HG02571 (cell line): ENCODE measurements around the gene TM4SF20.

ENCODE experiments used
- ATAC-seq: cut with Tn5 transposase; IDR thresholded peaks from one replicate; pipeline ENCODE4 v1.9.1; 2021; ENCODE audit warnings: mild to moderate bottlenecking, moderate library complexity; ENCODE audit not compliant: unreplicated experiment

TM4SF20 gene, protein sequence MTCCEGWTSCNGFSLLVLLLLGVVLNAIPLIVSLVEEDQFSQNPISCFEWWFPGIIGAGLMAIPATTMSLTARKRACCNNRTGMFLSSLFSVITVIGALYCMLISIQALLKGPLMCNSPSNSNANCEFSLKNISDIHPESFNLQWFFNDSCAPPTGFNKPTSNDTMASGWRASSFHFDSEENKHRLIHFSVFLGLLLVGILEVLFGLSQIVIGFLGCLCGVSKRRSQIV

DNA sequence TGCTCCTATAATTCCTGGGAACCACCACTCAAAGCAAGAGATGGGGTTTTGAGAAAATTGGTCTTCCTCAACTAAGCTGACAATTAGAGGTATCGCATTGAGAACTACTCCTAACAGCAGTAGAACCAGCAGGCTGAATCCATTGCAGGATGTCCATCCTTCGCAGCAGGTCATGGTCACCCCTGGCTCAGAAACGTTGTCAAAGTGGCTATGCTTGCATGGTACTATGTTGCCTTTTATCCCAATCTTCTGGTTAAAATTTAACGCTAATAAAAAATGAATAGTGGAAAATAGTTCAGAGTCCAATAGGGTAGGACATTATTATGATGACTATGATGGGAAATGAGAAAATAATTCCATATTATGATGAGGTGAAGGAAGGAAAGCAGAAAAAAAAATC lies at the start of gene TM4SF20:
TSS of gene TM4SF20 (minus strand) at position 212 of the 400 bp plus-strand sequence. CDS start at position 174, 38 bp downstream.
- ATAC-seq = no peak

DNA sequence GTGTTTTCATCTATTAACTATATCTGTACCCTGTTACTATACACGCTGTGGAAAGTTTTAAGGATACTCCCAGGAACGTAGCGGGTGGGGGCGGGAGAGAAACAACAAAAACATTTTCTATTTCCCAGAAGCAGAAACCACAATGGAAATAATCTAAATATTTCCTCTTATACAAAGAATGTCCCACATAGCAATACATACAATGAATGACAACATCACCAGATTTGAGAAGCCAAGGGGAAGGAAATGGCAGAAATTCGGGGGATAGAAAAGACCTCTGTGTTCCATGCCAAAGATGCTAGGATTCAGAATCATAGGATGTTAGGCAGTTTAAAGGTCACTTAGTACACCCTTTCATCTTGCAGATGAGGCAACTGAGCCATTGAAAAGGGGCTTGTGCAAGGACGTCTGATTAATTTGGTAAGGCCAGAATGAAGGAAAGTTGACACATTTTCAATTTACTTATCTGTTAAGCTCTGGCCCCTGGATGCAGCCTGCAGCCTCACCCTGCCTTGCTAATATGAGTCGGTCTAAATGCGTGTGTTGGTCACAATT lies 49.7 kb upstream of the TM4SF20 start:
- no peak for ATAC-seq

DNA sequence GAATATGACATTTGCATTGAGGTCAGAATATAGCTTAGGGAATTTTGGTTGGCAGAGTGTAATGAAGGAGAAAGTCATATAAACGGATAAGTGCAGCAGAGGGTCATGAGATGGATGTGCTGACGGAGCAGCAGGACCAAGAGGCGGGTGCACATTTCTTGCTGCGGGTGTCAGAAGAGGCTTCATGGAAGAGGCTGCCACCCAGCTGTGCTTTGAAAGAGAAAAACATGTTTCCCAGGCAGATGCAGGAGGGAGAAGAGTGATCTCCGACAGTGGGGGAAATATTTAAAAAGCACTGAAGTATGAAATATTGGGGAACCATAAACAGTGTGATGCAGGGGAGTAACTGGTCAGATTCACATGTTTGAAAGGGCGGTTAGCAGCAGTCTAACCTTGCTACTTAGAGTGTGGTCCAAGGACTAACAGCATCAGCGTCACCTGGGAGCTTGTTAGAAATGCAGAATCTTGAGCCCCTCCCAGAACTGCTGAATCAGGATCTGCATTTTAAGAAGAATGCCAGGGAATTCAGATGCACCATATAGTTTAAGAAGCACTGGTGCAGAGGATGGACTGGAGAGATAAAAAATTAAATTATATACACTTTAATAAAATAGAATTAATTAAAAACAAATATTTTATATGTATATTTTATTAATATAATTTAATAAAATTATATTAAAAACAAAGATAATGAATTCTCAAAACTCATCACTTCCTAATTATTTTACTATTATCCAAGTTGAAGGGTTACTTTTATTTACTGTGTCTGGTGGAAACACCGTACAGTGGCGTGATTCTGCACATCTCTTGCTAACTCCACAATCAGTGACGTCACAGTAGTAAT lies 44.8 kb upstream of the TM4SF20 start:
- no peak for ATAC-seq

DNA sequence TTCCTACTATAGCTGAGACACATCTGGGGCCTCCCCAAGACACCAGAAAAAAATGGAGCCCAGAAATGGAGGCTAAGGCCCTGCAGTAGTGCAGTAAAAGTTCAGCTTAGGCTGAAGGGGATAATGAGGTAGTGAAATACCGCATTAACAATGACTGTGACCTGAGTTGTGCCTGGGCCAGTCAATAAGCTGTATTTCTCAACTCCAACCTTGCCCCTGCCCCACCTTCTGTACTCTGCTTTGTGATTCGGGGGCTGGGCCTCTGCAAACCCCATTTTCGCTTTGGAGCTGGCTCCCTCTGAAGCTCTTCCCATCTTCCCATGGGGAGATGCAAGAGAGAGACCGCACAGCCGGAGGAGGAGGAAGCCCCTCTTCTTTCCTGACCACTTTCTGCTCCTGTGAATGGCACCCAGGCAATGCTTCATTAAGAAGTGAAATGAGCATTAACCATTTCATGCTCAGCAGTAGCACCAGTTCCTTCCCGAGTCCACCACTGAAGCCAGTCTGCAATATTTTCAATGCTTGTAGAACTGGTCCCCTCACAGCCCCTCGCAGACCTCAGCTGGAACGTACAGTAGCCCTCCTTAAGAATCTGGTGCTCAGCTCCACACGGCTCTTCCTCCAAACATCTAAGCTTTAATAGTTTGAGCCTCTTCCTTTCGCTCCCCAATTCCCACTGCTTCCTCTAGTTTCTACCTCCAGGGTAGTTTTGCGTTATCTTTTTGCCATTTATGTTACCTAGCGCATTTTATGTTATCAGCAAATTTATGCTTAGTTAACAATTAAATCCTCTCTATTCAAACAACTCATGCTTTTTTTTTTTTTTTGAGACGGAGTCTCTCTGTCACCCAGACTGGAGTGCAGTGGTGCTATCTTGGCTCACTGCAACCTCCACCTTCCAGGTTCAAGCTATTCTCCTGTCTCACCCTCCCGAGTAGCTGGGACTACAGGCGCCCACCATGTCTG lies 41.3 kb upstream of the TM4SF20 start:
- ATAC-seq = no peak

DNA sequence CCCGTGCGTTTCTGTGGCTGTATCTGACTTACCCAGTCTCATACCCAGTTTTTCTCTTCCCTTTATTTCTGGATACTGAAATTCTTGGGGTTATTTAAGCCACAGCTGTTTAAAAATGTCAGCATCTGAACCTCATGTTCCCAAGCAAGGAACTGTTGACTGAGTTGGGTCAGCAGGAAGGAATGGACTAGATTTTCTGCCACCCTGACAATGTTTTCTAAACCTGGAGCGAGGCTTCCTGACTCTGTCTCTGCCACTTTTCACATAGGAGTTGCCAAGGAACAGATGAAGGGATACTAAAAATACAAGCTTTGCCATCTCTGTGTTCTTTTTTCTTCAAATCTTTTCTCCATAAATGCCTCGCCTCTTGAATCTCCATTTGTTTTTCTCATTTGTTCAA lies 37.6 kb upstream of the TM4SF20 start:
- ATAC-seq = no peak

DNA sequence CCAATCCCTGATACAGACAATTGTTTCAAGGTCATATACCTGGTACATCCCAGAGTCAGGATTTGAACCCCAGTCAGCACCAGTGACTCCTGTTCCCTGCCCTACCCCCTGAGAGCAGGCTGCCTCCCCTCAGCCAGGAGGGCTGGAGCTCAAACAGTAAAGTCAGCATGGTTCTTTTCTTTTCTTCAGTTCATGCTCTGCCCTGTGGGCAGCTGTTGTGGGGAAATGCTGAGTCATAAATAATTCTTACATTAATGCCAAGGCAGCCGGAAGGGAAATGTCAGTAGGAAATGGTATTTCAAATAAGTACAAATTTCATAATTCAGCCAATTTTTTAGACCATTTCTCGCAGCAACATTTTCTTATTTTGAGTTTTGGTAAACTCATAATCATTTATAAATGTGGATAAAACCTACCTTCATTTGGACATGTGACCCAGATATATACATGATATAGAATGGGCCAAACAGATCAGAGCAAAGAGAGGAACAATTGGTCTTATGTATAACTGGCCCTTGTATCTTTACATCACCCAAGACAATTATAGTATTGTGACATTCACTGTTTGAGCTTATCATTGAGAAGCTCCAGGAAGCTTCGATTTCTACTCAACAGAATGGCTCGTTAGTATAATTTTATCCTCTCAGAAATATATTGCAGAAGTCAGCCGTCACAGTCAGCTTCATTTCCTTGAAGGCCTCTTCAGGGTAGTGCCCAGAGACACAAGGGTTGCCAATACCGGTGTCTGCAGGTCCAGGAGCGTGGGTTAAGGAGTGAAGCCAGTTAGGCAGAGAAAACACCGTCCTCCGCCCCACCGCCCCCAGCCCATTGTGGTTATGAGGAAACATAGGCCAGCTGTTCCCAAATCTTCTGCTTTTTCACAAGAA lies 36.7 kb upstream of the TM4SF20 start:
- no peak for ATAC-seq

DNA sequence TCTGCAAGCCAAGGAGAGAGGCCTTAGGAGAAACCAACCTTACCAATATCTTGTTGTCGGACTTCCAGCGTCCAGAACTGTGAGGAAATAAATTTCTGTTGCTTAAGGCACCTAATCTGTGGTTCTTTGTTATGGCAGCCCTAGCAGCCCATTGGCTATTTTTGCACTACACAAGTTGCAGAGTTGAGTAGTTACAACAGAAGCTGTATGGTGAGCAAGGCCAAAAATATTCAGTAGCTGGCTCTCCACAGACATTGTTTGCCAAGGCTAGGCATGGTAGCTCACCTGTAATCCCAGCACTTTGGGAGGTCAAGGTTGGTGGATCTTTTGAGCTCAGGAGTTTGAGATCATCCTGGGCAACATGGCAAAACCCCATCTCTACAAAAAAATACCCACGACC lies 35.7 kb upstream of the TM4SF20 start:
- ATAC-seq = no peak

DNA sequence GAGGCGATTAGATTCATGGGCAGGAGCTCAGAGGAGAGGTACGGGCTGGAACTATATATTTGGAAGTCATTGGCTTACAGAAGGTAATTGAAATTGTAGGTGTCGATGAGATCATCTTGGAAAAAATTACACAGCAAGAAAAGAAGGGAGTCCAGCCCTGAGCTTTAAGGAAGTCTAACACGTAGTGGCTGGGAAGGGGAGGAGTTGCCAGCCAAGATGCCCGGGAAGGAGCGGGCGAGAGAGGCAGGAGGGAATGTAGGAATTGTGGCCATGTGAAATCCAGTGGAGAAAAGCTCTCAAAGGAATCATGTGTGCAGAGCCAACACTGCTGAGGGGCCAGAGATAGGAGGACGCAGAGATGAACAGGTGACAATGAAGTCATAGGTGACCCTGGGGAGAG lies 34.3 kb upstream of the TM4SF20 start:
- no peak for ATAC-seq

DNA sequence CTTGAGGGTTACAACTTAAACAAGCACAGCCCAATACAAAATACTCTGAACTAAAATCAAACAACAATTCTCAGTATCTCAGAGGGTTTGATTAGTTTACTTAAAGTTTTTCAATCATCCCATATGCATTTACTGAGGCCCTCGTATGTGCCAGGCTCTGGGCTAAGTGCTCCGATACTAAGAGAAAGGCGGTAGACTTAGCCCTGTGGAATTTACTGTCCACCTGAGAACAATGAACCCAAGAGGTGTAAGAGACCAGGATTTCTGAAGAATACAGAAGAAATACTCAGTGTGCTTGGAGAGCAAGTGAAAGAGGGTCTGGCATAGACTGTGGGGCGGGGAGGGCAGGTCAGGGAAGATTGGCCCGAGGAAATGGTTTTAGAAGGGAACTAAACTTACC lies 33.8 kb upstream of the TM4SF20 start:
- ATAC-seq = no peak

DNA sequence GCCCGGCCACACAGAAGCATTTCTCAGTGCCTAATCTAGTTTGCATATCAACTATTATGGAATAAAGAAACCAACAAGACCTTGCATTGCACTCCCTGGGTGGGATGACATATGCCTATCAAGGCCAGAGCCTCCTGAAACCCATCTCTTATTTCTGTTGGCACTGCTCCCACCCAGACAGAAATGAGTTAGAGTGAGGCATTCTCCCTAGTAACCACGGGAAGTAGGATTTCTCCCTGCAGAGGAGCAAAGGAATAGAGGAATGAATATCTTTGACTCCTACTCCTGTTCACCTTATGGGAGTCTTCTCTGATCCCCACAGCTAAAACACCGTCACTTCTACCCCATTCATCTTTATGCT lies 32.9 kb upstream of the TM4SF20 start:
- no peak for ATAC-seq

DNA sequence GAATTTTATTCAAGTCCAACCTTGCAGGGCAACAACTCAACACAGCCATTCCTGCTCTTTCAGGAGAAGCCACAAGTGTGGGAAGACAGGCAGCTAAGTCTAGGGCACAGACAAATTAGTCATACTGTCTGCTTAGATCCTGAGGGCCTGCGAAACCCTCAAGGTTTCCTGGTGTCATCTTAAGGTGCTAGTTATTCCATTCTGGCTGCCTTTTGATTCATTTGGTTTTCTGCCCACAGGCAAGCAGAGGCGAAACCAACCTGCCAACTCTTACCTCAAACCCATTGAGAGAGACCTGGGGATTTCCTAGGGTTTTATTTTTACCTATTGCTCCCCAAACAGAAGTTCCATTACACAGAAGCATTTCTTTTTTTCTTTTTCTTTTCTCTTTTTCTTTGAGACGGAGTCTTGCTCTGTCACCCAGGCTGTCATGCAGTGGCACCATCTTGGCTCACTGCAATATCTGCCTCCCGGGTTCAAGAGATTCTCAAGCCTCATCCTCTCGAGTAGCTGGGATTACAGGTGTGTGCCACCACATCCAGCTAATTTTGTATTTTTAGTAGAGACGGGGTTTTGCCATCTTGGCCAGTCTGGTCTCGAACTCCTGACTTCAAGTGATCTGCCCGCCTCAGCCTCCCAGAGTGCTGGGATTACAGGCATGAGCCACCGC lies 32.3 kb upstream of the TM4SF20 start:
- ATAC-seq = peak; percentile 87

DNA sequence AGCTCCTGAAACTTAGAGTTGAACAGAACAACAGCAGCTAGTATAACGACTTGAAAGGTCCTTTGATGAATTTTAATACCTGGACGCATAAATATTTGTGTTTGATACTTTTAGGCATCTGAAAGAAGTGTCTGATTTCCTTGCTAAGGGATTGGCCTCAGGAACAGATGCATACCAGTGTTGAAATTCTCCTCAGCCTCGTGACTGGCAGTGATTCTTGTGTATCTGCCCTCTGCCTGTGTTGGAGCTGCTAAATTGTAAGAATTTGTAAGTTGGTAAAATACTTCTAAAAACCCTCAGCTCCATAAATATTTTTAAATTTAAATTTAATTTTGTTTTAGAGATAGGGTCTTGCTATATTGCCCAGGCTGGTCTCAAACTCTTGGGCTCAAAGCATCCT lies 31.1 kb upstream of the TM4SF20 start:
- ATAC-seq = no peak

DNA sequence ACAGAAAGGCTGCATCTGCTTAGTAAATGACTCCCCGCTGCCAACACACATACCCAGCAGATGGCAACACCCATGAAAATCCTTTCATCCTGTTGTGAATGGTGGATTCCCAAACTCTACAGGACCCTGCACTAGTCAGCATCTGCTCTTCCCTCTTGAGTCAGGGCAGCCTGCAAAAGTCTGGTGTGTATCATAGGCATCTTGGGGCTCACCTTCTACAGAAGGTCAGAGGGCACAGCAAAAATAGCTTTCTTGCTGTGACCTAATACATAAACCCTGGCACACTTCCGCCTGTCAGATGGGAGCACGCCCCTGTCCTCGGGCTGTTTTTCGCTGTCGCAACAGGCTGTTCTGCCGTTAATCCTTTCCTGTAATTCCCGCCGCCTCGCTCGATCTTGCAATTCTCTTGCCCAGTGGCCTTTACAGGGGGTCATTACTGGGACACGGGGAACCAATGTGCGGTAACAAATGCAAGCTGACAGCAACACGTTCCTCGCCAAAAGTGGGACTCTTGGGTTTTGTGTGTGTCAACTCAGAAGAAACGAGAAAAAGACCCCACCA lies 28.6 kb upstream of the TM4SF20 start:
- no peak for ATAC-seq

DNA sequence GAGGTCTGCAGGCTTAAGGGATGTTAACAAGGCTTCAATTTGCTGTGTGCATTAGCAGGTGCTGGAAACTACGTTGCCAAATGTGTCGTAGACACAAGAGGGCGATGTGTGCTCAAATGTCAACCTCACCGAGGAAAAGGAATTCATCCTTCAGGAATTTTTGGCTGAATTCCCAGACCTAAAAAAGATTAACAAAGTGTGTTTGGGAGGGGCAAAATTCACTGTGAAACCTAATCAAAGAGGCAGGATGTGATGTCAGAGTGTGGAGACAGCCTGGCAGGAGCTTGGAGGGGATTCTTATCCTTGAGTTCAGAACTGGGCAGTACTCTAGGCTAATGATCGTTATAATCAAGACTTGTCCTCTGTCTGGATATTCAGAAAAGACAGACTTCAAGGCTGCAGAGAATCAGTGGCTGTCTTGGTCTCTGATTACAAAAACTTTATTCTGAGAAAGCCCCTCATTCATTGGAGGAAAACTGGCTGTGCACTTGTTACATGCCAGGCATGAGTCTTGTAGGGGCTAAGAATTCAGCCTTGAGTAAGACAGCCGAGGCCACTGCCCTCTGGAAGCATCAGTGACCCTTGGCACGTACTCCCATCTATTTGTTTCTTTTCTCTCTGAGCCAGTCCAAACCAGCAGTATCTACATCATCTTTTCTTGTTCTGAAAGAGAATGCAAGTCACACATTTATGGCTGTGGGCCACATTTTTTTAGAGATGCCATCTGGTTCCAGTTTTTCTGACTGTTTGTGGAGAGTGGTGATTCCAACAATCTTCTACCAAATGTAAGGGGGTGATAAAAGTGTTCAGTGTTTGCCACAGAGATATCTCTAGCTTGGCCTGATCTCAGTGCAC lies 27.3 kb upstream of the TM4SF20 start:
- ATAC-seq = no peak

DNA sequence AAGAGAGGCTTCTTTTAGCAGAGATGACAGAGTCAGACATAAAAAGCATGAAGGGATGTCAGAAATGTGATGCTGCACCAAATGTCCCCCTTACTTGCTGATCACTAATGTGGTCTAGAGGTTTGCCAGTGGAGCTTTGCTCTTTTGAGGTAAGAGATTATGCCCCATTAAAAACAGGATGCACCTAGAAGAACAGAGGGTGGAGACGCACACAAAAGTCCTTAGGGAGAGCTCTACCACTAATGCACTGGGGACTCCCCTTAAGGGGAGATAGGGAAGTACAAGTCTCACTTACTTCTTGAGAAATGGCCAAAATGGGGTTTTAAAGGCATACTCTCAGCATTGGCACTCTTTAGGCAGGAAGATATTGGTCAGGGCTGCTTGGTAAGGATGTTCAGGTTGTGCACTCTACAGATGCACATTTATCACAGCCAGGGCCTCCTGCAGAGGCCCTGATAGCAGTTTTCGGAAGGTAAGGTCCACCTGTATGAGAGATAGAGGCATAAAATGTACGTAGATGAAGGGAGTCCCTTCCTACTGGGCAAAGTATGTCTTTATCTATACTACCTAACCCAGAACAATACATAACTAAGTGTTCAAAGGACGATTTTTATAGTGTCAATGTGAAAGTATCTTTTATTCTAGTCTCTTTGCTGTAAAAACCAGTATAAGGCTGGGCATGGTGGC lies 25.6 kb upstream of the TM4SF20 start:
- ATAC-seq = no peak

DNA sequence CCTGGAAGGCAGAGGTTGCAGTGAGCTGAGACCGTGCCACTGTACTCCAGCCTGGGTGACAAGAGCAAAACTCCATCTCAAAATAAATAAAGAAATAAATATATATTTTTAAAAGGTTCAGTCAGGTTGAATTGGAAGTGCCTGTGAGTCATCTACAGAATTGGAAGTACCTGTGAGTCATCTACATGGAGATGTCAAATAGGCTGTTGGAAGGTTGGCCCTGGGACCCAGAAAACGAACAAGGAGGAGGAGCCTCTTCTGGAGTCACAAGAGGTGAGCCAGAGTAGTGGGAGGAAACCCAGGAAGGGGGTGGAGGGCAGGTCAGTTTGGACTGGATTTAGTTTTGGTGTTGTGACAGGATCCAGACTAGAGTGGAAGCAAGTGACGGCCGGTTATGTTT lies 23.9 kb upstream of the TM4SF20 start:
- no peak for ATAC-seq

DNA sequence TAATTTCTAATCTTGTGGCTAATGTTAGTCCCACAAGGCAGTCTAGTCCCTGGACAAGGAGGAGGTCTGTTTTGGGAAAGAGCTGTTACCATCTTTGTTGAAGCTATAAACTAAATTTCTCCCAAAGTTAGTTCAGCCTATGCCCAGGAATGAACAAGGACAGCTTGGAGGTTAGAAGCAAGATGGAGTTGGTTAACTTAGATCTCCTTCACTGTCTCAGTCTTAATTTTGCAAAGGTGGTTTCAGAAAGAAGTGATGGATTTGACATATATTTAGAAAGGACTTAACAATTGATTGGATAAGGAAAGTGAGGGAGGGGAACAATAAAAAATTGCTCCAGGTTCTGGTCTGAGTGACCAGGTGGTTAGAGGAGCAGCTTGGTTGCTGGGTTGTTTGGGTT lies 23.2 kb upstream of the TM4SF20 start:
- ATAC-seq = no peak

DNA sequence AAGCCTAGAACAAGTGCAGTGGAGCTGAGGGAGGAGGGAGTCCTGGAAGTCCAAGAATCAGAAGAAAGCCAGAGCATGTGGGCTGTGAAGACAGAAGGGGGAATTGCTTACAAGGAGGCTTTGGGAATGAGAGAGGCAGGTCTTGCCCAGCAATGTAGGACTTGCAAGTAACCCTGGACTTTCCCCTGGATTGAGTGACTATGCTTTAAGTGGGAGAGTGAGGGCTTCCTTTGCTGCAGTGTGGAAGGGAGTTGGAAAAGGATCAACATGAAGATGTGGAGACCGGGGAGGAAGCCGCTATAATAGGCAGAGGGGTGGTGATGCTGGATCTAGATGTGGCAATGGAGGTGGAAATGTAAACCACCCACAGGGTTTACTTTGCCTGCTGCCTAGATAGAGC lies 22.4 kb upstream of the TM4SF20 start:
- ATAC-seq = no peak
